GM10266 (cell line): ENCODE measurements around the gene ORMDL2.

Experiments used
- DNase-seq: peaks from one replicate; pipeline ENCODE4 v3.0.0; 2012; ENCODE audit errors: extremely low spot score
- CTCF ChIP-seq: IDR thresholded peaks from 2 replicates; pipeline ENCODE4 v1.5.1; 2012; ENCODE audit warnings: mild to moderate bottlenecking, low read depth; ENCODE audit not compliant: control insufficient read depth, insufficient read depth; ENCODE audit errors: missing control alignments

The ORMDL2 gene

GRCh38 chr12:55816881-55817344, 928 bp upstream of the ORMDL2 start:
- no peak for DNase-seq
- TF ChIP-seq CTCF = no peak

- no peak for TF ChIP-seq CTCF
- peak; percentile 51 for DNase-seq
Observed at GRCh38 chr12:55818140-55818728, 393 bp downstream of the ORMDL2 start.

GRCh38 chr12:55818886-55819285, 1.0 kb downstream of the ORMDL2 start:
- DNase-seq = no peak
- TF ChIP-seq CTCF = no peak

- peak; percentile 4 for TF ChIP-seq CTCF
- no peak for DNase-seq
Observed at GRCh38 chr12:55820679-55821078, 2.8 kb downstream of the ORMDL2 start.

- DNase-seq = no peak
- TF ChIP-seq CTCF = peak; percentile 18
Observed at GRCh38 chr12:55822228-55822627, 4.4 kb downstream of the ORMDL2 start.

- TF ChIP-seq CTCF = no peak
- DNase-seq = no peak
Observed at GRCh38 chr12:55823419-55823818, 5.6 kb downstream of the ORMDL2 start.

- TF ChIP-seq CTCF = no peak
- DNase-seq = no peak
Observed at GRCh38 chr12:55824726-55825125, 6.9 kb downstream of the ORMDL2 start.
